ENCODE measurements around the gene FBN1.

Gene FBN1

DNA sequence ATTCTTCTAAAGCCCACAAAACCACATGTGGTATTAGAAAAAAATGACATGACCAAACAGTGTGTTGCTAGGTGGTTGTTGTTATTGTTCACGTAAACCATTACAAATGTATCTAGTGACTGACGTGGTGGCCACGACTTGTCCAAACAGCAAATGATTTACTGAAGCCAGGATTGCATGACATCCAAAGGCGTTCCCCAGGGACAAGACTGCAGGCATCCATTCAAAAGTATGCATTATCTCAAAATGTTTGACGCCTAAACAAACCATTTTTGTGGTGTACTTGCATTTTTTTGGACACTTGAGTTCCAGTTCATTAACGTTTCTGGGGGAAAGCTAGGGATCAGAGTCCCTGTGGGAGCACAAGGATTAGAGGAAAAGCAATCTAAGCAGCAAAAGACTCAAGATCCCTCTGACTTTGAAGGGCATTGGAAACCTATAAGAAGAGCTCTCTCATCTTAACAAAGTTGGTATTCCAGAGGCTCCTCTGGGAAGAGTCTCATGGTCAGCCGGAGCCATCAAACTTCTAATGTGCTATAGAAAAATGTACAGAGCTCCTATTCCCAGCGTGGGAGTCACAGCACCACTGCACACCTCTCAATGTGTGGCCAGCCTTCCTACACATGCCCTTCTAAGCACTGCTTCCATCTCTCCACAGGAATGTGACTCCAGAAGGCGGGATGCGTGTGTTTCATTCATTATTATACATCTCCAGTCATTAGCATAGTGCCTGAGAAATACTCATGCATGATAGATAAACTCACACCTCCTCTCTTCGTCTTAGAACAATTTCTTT is 62.9 kb downstream of the FBN1 start:
- DNase-seq (ENCODE audit: low read depth in 2 of 3, low spot score in 1 of 3), result no peak

DNA sequence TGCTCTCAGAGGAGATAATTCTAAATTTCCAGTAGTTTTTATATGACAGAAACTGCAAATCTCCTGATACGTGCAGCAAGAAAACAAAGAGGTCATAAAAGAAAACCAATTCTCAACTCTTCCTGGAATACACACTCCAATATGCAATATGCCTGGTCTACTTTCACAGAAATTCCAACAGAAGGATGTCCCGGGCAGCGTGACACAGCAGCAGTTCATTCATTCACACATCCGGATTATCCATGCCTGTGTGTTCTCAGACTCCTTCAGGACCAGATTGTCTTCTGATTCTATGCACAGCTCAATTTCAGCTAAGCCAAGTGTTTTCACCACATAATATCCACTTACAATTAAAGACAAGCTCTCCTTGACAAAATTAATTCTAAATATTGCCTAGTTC is 64.3 kb downstream of the FBN1 start:
- no peak for DNase-seq (ENCODE audit: low read depth in 2 of 3, low spot score in 1 of 3)

- DNase-seq (ENCODE audit: low read depth in 2 of 3, low spot score in 1 of 3), result no peak
Observed at GRCh38 chr15:48580736-48581135, 64.8 kb downstream of the FBN1 start.

GRCh38 chr15:48579945-48580671 is 65.4 kb downstream of the FBN1 start:
- DNase-seq (ENCODE audit: low read depth in 2 of 3, low spot score in 1 of 3), result no peak

DNA sequence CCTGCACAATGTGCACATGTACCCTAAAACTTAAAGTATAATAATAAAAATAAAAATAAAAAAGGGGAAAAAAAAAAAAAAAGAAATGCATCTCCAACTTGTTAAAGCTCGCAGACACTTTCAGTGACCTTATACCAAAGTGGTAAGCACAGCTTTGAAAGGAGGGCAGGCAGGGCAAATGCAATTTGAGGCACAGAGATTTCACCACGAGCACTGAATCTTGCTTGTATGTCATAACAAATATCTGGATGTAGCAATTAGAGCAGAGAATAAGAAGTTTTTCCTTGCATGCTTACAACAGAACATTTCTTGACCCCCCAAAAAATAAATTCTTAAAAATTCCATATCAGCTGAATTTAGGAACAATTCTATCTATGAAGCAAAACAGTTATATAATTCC is 66.5 kb downstream of the FBN1 start:
- no peak for DNase-seq (ENCODE audit: low read depth in 2 of 3, low spot score in 1 of 3)

DNA sequence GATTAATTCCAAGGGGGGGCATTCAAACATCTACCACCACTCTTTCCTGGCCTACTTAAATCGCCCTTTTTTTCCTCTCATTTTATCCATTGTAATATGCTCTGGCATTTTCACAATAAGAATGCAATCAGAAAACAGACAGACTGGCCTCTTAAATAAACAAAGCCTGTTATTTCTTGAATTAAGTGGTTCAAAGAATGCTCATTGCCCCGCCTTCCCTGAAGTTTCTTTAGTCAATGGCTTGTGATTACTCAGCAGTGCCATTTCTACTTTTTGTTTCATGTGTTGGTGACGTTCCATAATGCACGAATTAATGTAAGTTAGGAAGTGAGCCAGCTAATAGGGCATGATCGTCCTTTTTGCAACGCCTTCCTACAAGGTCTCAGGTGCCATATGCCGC is 68.0 kb downstream of the FBN1 start:
- no peak for DNase-seq (ENCODE audit: low read depth in 2 of 3, low spot score in 1 of 3)

DNA sequence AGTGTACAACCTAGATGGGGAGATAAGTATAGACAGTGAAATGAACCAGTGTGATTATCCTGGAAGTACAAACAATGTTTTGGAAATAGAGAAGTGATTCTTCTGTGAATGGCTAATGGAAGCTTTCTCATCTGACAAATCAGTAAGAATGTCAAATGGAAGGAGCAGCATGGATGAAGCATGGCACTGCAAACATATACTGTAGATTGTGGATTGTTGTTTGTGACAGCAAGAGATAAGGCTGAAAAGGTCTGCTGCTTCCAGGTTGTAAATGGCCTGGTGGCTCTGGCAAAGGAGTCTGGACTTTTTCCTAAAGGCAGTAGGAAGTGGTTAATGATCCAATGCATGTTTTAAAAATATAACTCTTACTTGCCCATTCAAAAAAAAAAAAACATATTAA is 71.3 kb downstream of the FBN1 start:
- no peak for DNase-seq (ENCODE audit: low read depth in 2 of 3, low spot score in 1 of 3)

DNA sequence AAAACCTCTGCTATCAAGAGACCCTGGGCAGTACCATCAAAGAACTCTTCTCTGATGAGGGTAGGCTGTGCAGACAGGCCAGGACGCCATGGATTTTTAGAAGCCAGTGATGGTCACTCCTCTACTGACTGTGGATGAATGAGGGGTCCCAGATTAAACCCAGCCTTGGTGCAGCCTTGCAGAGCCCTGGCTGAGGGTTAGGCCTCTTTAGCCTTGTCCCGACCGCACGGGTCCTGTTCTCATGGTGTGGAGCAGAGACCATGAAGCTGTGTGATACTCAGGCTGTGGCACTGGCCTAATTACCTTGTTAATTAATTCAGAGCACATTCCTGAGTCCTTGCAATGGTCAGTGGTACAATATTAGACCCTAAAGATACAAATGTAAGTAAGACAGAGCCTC is 71.7 kb downstream of the FBN1 start:
- no peak for DNase-seq (ENCODE audit: low read depth in 2 of 3, low spot score in 1 of 3)

- DNase-seq (ENCODE audit: low read depth in 2 of 3, low spot score in 1 of 3), result no peak
Observed at GRCh38 chr15:48572823-48573222, 72.7 kb downstream of the FBN1 start.

DNA sequence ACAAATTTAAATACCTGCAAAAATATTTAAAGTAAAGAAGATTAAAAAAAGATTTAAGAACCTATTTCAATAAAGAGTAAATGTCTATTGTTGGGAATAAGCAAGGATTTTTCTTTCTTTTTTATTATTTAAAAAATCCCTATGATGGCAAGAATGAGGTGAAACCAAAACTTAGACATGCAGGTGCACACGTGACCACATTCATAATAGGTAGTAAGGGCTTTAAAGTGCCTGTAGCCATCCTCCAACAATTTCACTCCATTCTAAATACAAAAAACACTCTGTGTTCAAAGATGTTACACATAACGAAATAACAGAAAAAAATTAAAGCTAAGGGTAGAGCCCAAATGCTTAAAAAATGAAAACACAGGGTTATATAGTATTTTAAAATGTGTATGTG is 74.0 kb downstream of the FBN1 start:
- no peak for DNase-seq (ENCODE audit: low read depth in 2 of 3, low spot score in 1 of 3)

DNA sequence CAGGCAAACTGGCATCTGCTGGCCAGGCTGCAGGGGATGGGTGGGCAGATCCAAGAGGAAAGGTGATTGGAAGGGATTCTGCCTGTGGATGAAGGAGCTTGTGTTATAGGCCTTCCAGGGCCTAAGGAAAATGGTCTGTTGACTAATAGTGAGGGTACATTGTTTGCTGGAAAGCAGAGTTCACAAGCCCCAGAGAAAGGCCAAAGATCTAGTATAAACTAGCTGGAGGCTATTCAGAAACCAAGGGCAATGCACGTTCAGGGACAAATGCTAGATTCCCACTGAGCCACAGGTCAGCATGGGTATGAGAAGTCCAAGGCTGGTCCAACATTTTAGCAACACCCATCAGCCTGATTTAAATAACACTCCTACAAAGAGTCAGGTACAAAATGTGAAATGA is 74.7 kb downstream of the FBN1 start:
- DNase-seq (ENCODE audit: low read depth in 2 of 3, low spot score in 1 of 3), result no peak

DNA sequence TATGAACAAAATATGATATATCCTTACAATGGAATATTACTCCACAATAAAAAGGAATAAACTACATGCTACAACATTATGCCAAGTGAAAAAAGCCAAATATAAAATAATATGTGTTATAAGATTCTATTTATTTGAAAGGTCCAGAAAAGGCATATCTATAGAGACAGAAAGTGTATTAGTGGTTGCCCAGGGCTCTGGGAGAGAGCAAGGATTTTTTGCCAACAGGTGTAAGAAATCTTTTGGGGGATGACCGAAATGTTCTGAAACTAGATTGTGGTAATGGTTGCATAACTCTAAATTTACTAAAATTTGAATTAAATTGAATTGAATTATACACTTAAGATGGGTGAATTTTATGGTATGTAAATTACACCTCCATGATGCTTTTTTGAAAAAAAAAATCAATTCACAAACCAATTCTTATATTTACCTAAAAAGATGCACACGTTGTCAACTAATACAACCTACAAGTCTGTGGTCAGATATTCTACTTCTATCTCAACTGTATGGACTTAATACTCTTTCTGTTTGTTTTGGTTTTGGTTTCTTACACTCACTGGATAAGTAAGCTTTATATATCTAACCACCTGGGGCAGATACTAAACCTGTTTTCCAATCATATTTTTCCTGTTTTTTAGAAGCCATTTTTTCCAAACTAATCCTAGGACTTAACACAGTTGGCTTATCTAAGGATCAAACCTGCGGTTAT is 75.8 kb downstream of the FBN1 start:
- DNase-seq (ENCODE audit: low read depth in 2 of 3, low spot score in 1 of 3), result no peak

GRCh38 chr15:48566668-48567067 is 78.8 kb downstream of the FBN1 start:
- DNase-seq (ENCODE audit: low read depth in 2 of 3, low spot score in 1 of 3), result no peak

DNA sequence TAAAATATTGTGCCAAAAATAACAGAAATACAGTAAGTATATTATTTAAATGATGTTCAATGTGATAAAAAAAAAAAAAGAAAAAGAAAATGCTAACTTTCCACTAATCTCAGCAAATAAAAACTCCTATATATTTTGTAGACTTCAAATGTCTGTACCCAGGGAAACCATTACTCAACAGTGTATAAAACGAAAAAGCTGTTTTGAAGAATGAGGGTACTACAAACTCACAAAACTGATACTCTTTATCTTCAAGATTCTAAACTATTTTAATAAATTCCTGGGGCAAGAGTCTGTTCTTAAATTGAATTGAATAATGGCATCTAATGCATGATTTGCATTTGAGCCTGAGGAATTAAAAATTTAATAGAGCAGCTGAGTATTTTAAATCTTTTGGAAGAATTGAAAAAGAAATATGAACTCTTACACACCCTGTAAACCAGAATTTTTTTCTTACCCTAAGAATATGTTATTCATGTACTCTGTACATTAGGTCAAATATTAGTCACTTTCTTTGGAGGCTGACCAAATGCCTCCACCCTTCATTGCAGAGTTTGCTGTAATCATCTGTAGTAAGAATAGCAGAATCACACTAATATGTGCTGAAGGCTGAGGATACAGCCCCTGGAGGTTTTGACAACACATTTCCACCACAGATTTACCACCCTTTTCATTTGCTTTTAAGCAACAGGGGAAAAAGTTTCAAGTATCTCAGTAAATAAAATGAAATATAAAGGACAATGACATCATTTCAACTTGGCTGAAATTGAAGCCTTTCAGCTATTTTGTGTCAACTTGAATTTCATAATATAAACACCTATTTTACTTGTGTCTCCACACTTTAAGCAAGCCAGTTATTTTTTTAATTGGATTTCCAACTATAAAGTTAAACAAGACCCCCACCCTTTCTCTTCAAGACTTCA is 79.7 kb downstream of the FBN1 start:
- DNase-seq (ENCODE audit: low read depth in 2 of 3, low spot score in 1 of 3), result no peak

DNA sequence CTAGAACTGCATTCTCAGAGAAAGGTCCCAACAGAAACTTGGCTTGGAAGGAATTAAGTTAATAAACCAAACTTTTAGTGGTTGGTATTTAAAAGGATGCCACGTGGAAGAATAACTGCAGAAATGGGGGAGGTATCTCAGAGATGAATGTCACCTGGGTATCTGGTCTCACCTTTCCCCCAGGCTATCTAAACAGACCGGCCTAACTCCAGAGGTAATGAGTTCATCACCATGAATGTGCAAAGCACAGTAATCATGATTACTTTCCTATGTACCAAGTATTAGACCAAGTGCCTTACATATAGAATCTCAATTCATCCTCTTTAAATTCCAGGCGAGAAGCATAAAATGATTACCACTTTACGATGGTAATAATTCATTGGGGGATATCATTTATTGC is 80.8 kb downstream of the FBN1 start:
- no peak for DNase-seq (ENCODE audit: low read depth in 2 of 3, low spot score in 1 of 3)

- DNase-seq (ENCODE audit: low read depth in 2 of 3, low spot score in 1 of 3), result no peak
Observed at GRCh38 chr15:48563934-48564333, 81.6 kb downstream of the FBN1 start.

DNA sequence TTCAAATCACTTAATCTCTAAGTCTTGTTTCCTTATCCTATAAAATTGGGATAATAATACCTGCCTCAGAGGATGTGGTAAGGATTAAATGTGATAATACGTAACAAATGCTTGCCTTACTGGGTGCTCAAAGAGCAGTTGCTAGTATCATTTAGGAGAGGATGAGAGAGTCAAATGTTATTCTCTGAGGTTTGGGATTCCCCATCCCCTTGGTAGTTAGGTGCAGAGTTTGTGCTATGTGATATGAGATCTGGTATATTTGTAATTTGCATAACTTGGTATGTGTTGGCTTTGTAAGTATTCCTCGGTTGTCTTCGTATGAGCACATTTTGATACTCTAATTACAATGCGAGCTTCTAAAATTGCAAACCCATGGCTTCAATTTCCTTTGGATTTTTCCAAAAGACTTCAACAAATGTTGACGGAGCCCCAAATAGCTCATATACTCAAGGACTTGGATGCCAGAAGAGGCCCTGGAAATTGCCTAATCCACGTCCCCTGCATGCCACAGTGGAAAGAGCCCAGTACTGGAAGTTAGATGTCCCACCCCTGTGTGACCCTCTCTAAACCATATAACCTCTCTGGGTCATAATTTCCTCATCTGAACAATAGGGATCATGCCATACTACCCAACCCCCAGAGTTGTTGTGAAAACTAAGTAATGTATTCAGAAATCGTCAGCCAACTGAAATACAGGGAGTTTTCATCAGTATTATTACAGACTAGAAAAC is 85.0 kb downstream of the FBN1 start:
- DNase-seq (ENCODE audit: low read depth in 2 of 3, low spot score in 1 of 3), result no peak

- DNase-seq (ENCODE audit: low read depth in 2 of 3, low spot score in 1 of 3), result no peak
Observed at GRCh38 chr15:48559285-48559684, 86.2 kb downstream of the FBN1 start.

DNA sequence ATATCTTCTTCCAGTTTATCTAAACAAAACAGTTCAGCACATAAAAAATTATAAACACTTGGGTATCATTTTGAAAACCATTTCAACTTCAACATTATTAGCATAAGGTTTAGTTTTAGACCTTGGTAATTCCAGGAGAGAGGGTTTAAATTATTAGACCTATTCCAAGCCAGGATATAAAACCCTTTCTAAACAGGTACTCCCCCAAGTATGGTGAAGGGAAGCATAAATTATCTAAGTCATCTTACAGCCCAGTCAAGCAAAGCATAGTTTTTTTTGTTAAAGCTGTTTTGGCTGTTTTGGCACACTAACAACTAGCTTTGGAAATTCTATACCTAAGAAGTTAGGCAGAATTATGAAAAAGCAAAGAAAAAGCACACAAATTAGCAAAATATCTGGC is 87.3 kb downstream of the FBN1 start:
- DNase-seq (ENCODE audit: low read depth in 2 of 3, low spot score in 1 of 3), result no peak

DNA sequence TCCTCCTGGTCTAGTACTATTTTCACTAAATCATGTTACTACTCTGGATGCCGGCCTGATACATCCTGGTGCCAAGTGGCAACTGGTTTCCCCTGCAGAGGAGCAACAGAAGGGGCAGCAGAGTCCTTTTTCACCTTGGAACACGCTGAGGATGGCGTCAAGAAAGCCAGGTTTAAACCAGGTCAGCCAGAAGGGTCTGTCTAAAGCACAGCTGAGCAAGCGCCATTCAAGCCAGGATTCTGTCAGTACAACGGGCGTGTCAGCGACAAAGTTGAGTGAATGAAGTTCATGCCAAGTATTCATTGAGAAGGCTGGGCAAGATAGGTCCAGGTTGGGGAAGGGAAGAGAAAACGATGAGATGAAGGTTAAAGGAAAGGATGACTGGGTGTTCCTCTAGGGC is 88.2 kb downstream of the FBN1 start:
- no peak for DNase-seq (ENCODE audit: low read depth in 2 of 3, low spot score in 1 of 3)

Data from stimulated activated CD4-positive, alpha-beta T cell treated with anti-CD3 and anti-CD28 coated beads, Interleukin-12 subunit alpha, Interleukin-12 subunit beta, amount 100 ng/mL, for 48 hours (primary cell).